Measurements from ENCODE around the gene NFATC2IP. TPM values are rescaled to one million over a fixed set of nuclear protein-coding genes. Genes with fewer than 3 reads are reported as not detected.
A peak's percentile ranks its signal among the peaks of the same experiment; 100 is the strongest.

NFATC2IP gene
- total and polyA plus RNA-seq, 2 of the 8 experiments (the other 6 are each of a cell fraction or from before 2014, with no cell fraction given) = 54.4 to 71.5 TPM

- Histone ChIP-seq H3K14ac (ENCODE audit: insufficient read length) (no peak overlapping the region), H3K4ac (replicated peaks; ENCODE audit: insufficient read length, low read depth, low read length) (no peak overlapping the region), H2BK120ac (replicated peaks; ENCODE audit: low read depth, low read length) (no peak overlapping the region), H3K27me3 (replicated peaks in 1 of 4; ENCODE audit: control insufficient read depth in 3 of 4, extremely low read depth in 1 of 4, insufficient read depth in 3 of 4, low read length in 3 of 4) (no peaks in the 10 kb centered on the region), H4K5ac (ENCODE audit: insufficient read length, low read depth, low read length) (no peak overlapping the region), H3K27ac (ENCODE audit: low read depth, low read length) (no peak overlapping the region), H3K9ac (replicated peaks in 1 of 4; ENCODE audit: extremely low read depth in 1 of 4, low read depth in 3 of 4, low read length in 3 of 4) (no peak overlapping the region), H3K23ac (ENCODE audit: insufficient read length) (no peak overlapping the region), H3K56ac (replicated peaks; ENCODE audit: insufficient read length, low read depth, low read length) (no peak overlapping the region), H4K91ac (replicated peaks; ENCODE audit: insufficient read length, low read length) (no peak overlapping the region), H3K23me2 (ENCODE audit: low read depth, low read length) (no peaks in the 10 kb centered on the region), H3K36me3 (ENCODE audit: control insufficient read depth in 2 of 4, insufficient read depth in 4 of 4, low read length in 3 of 4) (no peaks in the 10 kb centered on the region; a peak in 1 of 8 replicates), H4K8ac (ENCODE audit: extremely low read depth, insufficient read depth, low read length) (no peak overlapping the region), H2BK5ac (ENCODE audit: low read depth, low read length) (peak overlapping the region; percentile 66; the same call in 1 of the 2 replicates), H3K18ac (ENCODE audit: extremely low read depth, low read length) (no peak overlapping the region), H3K4me3 (ENCODE audit: extremely low read depth in 1 of 4, insufficient read depth in 2 of 4, low read depth in 3 of 4, low read length in 4 of 4) (no peak overlapping the region), H2BK15ac (ENCODE audit: low read length) (no peak overlapping the region), H3K4me1 (replicated peaks in 1 of 4; ENCODE audit: control insufficient read depth in 3 of 4, insufficient read depth in 4 of 4, low read length in 3 of 4) (no peaks in the 10 kb centered on the region; a peak in 1 of 7 replicates), H2AFZ (ENCODE audit: low read length) (no peak overlapping the region), H2BK20ac (ENCODE audit: low read length) (no peak overlapping the region), H4K20me1 (replicated peaks in 1 of 2; ENCODE audit: control insufficient read depth in 1 of 2, insufficient read depth in 2 of 2, low read length in 2 of 2) (peaks cover 0 to 3% of the 10 kb centered on the region in 2 experiments), H3K79me1 (ENCODE audit: low read depth, low read length) (no peaks in the 10 kb centered on the region), H2AK5ac (ENCODE audit: low read depth, low read length) (no peak overlapping the region), H2BK12ac (ENCODE audit: low read depth, low read length) (no peak overlapping the region), H3K9me3 (ENCODE audit: insufficient read depth in 2 of 2, low read depth in 1 of 2, low read length in 1 of 2) (no peaks in the 10 kb centered on the region), H3K4me2 (ENCODE audit: insufficient read depth in 1 of 2, low read depth in 2 of 2, low read length in 2 of 2) (no peak overlapping the region), H3K79me2 (ENCODE audit: control insufficient read depth in 1 of 2, insufficient read depth in 2 of 2, low read length in 2 of 2) (no peaks in the 10 kb centered on the region)
- 94% methylated on average over 15 of the region's 15 CpGs; no CpG with 5 or more reads in 1 of the 2 experiments for WGBS, 2 experiments (ENCODE audit: extremely low coverage in 1 of 2, insufficient coverage in 1 of 2, insufficient read length in 1 of 2, insufficient replicate concordance in 2 of 2, low coverage in 1 of 2, low lambda C conversion rate in 2 of 2, missing lambda C conversion rate in 1 of 2)
- DNase-seq (ENCODE audit: low read depth in 1 of 2, low spot score in 2 of 2) (no peak), FAIRE-seq (no peak)
- ChIA-PET CTCF (ENCODE audit: partially characterized antibody) (interaction anchor here (0.8 to 1.0 kb wide), 2 partner anchors 13 to 39 kb away, joined by 3 to 6 read pairs; no protein-coding TSS in a partner anchor), POLR2A (ENCODE audit: partially characterized antibody) (interaction anchor here (0.8 to 2.9 kb wide), 5 partner anchors 12 to 63 kb away, joined by 3 to 6 read pairs (median 4); no protein-coding TSS in a partner anchor)
- TF ChIP-seq ATF2 (IDR thresholded peaks at IDR 0.05; ENCODE audit: low read length) = no peak
- TF ChIP-seq RNF2 (IDR thresholded peaks at IDR 0.05; ENCODE audit: borderline replicate concordance, low read depth, low read length, missing control alignments, poor library complexity, severe bottlenecking) = no peak
- TF ChIP-seq ASH2L (IDR thresholded peaks at IDR 0.05; ENCODE audit: low read length) = no peak
- no peak for TF ChIP-seq EP300 (IDR thresholded peaks at IDR 0.05; ENCODE audit: borderline replicate concordance in 1 of 2, low read depth in 2 of 2, low read length in 2 of 2)
- TF ChIP-seq KDM4A (IDR thresholded peaks at IDR 0.05; ENCODE audit: low read depth, low read length, severe bottlenecking) = no peak
- no peak for TF ChIP-seq RAD21 (IDR thresholded peaks at IDR 0.05 in 1 of 2, conservative IDR thresholded peaks at IDR 0.05 in 1 of 2; ENCODE audit: low read depth in 2 of 2, low read length in 2 of 2)
- TF ChIP-seq HDAC6 (IDR thresholded peaks at IDR 0.05; ENCODE audit: low read depth, low read length) = no peak
- TF ChIP-seq CHD1 (IDR thresholded peaks at IDR 0.05; ENCODE audit: low read depth, low read length) = no peak
- no peak for TF ChIP-seq RBBP5 (IDR thresholded peaks at IDR 0.05; ENCODE audit: borderline replicate concordance, low read depth, low read length)
- TF ChIP-seq TEAD4 (IDR thresholded peaks at IDR 0.05; ENCODE audit: low read depth, low read length) = no peak
- TF ChIP-seq CHD2 (IDR thresholded peaks at IDR 0.05; ENCODE audit: low read length) = no peak
Observed at GRCh38 chr16:28901862-28902261, 48.9 kb upstream of the NFATC2IP start.

Measured in H1 (cell line).